K562 (cell line): ENCODE measurements around the gene ZFP57. TPM values are rescaled to one million over a fixed set of nuclear protein-coding genes. Genes with fewer than 3 reads are reported as not detected.

Experiments used
- ATAC-seq: fragments of 200-7000 bp; cut with Tn5 transposase; 3 replicates; pipeline ENCODE4 v1.9.1; 2020; ENCODE audit warnings: moderate library complexity
- BruUV-seq: library from RNA; stranded (reverse); fragments of 400-500 nt; replicated peaks from 2 replicates; lab custom pipeline; 2021; lab: Mats Ljungman, UMichigan
- CTCF ChIA-PET: fragments of 300-600 bp; formaldehyde crosslinking; extraction: SDS; loops from one replicate; lab custom pipeline; 2021; ENCODE audit warnings: low intra/inter-chr PET ratio; lab: Yijun Ruan, JAX
- POLR2A ChIA-PET: fragments of 300-600, 350-650 bp; sonication (Branson Sonifier 250); formaldehyde crosslinking; extraction: SDS; loops from one replicate; lab custom pipeline; 2021; ENCODE audit warnings: antibody characterized with exemption, inconsistent platforms; lab: Yijun Ruan, JAX
- DNase-seq, 4 experiments: peaks; one replicate each; pipeline versions ENCODE4 v3.0.0 to v3.0.0-alpha.2; 2011 to 2018; ENCODE audit warnings: low spot score in 3 of 4, mixed read lengths in 3 of 4; ENCODE audit errors: extremely low read depth in 1 of 4
- FAIRE-seq: peaks from 2 replicates; lab custom pipeline; 2011; peaks lifted over from hg19 to GRCh38; lab: Jason Lieb, UNC
- H2AFZ ChIP-seq: 2 replicates; pipeline ENCODE4 v1.6.0; 2011; ENCODE audit warnings: low read depth, low read length, control low read depth, inconsistent platforms
- H3K27ac ChIP-seq: fragments of 200-600 bp; 3 replicates; pipeline ENCODE4 v1.8.0; 2011; ENCODE audit warnings: low read depth, mild to moderate bottlenecking, control low read depth, inconsistent platforms, low read length, moderate library complexity, mixed read lengths; ENCODE audit errors: extremely low read depth
- H3K27me3 ChIP-seq, 2 experiments: fragments of 300-600 bp in 1 of 2; 2 replicates in 1 of 2; 3 replicates in 1 of 2; pipeline versions ENCODE4 v1.6.0 to v1.8.0; 2011; ENCODE audit warnings: inconsistent platforms in 2 of 2, low read length in 2 of 2, mild to moderate bottlenecking in 1 of 2, mixed read lengths in 1 of 2, moderate library complexity in 1 of 2; ENCODE audit not compliant: control insufficient read depth in 2 of 2, insufficient read depth in 2 of 2
- H3K36me3 ChIP-seq: fragments of 300-600 bp; 3 replicates; pipeline ENCODE4 v1.8.0; 2011; ENCODE audit warnings: mild to moderate bottlenecking, low read length, inconsistent platforms; ENCODE audit not compliant: control insufficient read depth, insufficient read depth
- H3K4me1 ChIP-seq, 2 experiments: fragments of 200-600 bp in 1 of 2; replicated peaks in 1 of 2; 2 replicates in 1 of 2; 3 replicates in 1 of 2; pipeline versions ENCODE4 v1.5.1 to v1.8.0; 2011; ENCODE audit warnings: inconsistent platforms in 2 of 2, low read length in 2 of 2, mild to moderate bottlenecking in 1 of 2, mixed read lengths in 1 of 2, moderate library complexity in 1 of 2; ENCODE audit not compliant: control insufficient read depth in 2 of 2, insufficient read depth in 2 of 2
- H3K4me2 ChIP-seq: 2 replicates; pipeline ENCODE4 v1.6.1; 2011; ENCODE audit warnings: low read length, control low read depth, inconsistent platforms, mixed read lengths; ENCODE audit not compliant: insufficient read depth
- H3K4me3 ChIP-seq: fragments of 200-600 bp; sonication (generic), shearing (Covaris generic); 2 replicates; pipeline ENCODE4 v1.5.1; 2016; ENCODE audit warnings: control low read depth, inconsistent platforms
- H3K79me2 ChIP-seq: fragments of 200-600 bp; 3 replicates; pipeline ENCODE4 v1.8.0; 2011; ENCODE audit warnings: low read length, inconsistent platforms; ENCODE audit not compliant: control insufficient read depth, insufficient read depth
- H3K9ac ChIP-seq, 2 experiments: 2 replicates each; pipeline versions ENCODE4 v1.6.0 to v1.6.1; 2011; ENCODE audit warnings: low read depth in 2 of 2, low read length in 2 of 2, control low read depth in 1 of 2, inconsistent platforms in 1 of 2, mild to moderate bottlenecking in 1 of 2, mixed read lengths in 1 of 2; ENCODE audit not compliant: insufficient read depth in 1 of 2
- H3K9me1 ChIP-seq: one replicate; pipeline ENCODE4 v1.6.0; 2011; ENCODE audit warnings: inconsistent platforms, mild to moderate bottlenecking, low read length, moderate library complexity; ENCODE audit not compliant: control insufficient read depth, insufficient read depth
- H3K9me3 ChIP-seq: replicated peaks from 2 replicates; pipeline ENCODE4 v1.5.1; 2011; ENCODE audit warnings: low read depth, low read length, inconsistent platforms; ENCODE audit not compliant: control insufficient read depth, insufficient read depth
- H4K20me1 ChIP-seq: replicated peaks from 2 replicates; pipeline ENCODE4 v1.6.1; 2011; ENCODE audit warnings: low read length, inconsistent platforms, mixed read lengths; ENCODE audit not compliant: control insufficient read depth, insufficient read depth
- CBX5 ChIP-seq: IDR thresholded peaks from 2 replicates; pipeline ENCODE4 v1.6.1; 2014; ENCODE audit warnings: low read depth, borderline replicate concordance
- DPF2 ChIP-seq: fragments of 450-650 bp; IDR thresholded peaks from 2 replicates; pipeline ENCODE4 v1.6.1; 2016
- ELK3 ChIP-seq: fragments of 450-650 bp; formaldehyde crosslinking; IDR thresholded peaks from 2 replicates; pipeline ENCODE4 v1.4.0; 2020; ENCODE audit warnings: mild to moderate bottlenecking
- HNRNPUL1 ChIP-seq: fragments of 200-400 bp; formaldehyde crosslinking; IDR thresholded peaks from 2 replicates; pipeline ENCODE4 v1.6.1; 2017; ENCODE audit warnings: low read length
- KAT7 ChIP-seq: sonication (generic); formaldehyde crosslinking; IDR thresholded peaks from 2 replicates; pipeline ENCODE4 v1.8.0; 2022; ENCODE audit warnings: missing genetic modification reagents, mild to moderate bottlenecking, borderline replicate concordance
- KDM2B ChIP-seq: fragments of 250-450 bp; sonication (Bioruptor Pico); IDR thresholded peaks from 2 replicates; pipeline ENCODE4 v1.8.0; 2021; ENCODE audit warnings: mild to moderate bottlenecking, moderate library complexity
- MTA2 ChIP-seq: fragments of 450-650 bp; IDR thresholded peaks from 2 replicates; pipeline ENCODE4 v1.6.1; 2016; ENCODE audit warnings: low read depth
- POLR2A ChIP-seq: fragments of 450-650 bp; conservative IDR thresholded peaks from 2 replicates; pipeline ENCODE4 v1.6.1; 2016
- THRAP3 ChIP-seq: fragments of 450-650 bp; IDR thresholded peaks from 2 replicates; pipeline ENCODE4 v1.6.1; 2016; ENCODE audit warnings: mild to moderate bottlenecking, inconsistent platforms, borderline replicate concordance
- VEZF1 ChIP-seq: fragments of 200-800 bp; sonication (Bioruptor generic); IDR thresholded peaks from 2 replicates; pipeline ENCODE4 v1.6.1; 2017; ENCODE audit warnings: missing genetic modification characterization, missing compliant biosample characterization
- ZNF12 ChIP-seq: sonication (generic); formaldehyde crosslinking; IDR thresholded peaks from 2 replicates; pipeline ENCODE4 v1.4.0; 2020; ENCODE audit warnings: mild to moderate bottlenecking, missing genetic modification reagents
- ZNF165 ChIP-seq: fragments of 250-450 bp; sonication (Bioruptor Pico); IDR thresholded peaks from 2 replicates; pipeline ENCODE4 v1.4.0; 2020; ENCODE audit warnings: borderline replicate concordance
- ZNF274 ChIP-seq: IDR thresholded peaks from 2 replicates; pipeline ENCODE4 v1.6.1; 2011; ENCODE audit warnings: low read depth, mild to moderate bottlenecking, low read length, moderate library complexity, borderline replicate concordance
- WGBS: fragments of 100-300 bp; shearing (Covaris generic); methylation state at CpG from one replicate; pipeline ENCODE4 v1.1.6; 2016; ENCODE audit warnings: low coverage, mixed read lengths; ENCODE audit not compliant: insufficient coverage; ENCODE audit errors: missing lambda C conversion rate; 5-methylcytosine and 5-hydroxymethylcytosine counted together
- in situ Hi-C: fragments of 300-500 bp; cut with MboI; formaldehyde crosslinking; loops from 4 replicates; pipeline ENCODE4 v1.15.0; 2018; ENCODE audit warnings: inconsistent platforms, mixed read lengths
- intact Hi-C: fragments of 100-400 bp; cut with micrococcal nuclease; formaldehyde crosslinking; loops from 2 replicates; pipeline ENCODE4 v1.14.2; 2022
- polyA plus RNA-seq, 8 experiments: library from polyadenylated mRNA; depleted of rRNA in 4 of 8; stranded (reverse) in 5 of 8; unstranded in 3 of 8; fragments of >200 nt; fragmentation: Nextera tagmentation in 2 of 8; fragmentation: Illumina TruSeq in 1 of 8; extraction: Ambion mirVana in 2 of 8; extraction: Trizol in 1 of 8; gene quantifications; 2 replicates each; pipeline versions ENCODE4 v1.2.1 to v1.2.3, GENCODE V29; 2011 to 2014; ENCODE audit warnings: inconsistent platforms in 1 of 8, missing spikeins in 1 of 8
- total RNA-seq, 7 experiments: library from RNA; depleted of rRNA in 6 of 7; stranded (reverse); fragments of >200 nt in 6 of 7; fragmentation: Illumina TruSeq in 2 of 7; extraction: Trizol in 2 of 7; gene quantifications; 2 replicates each; pipeline versions ENCODE4 v1.2.1 to v1.2.3, GENCODE V29; 2011 to 2021; ENCODE audit warnings: low replicate concordance in 1 of 7
- TF ChIP-seq, protein P1 (sequence below): IDR thresholded peaks from 2 replicates; pipeline ENCODE4 v1.6.1; 2016; ENCODE audit warnings: missing genetic modification characterization, missing compliant biosample characterization
- TF ChIP-seq, protein P2 (sequence below), 2 experiments: fragments of 450-650 bp; IDR thresholded peaks; 2 replicates each; pipeline ENCODE4 v1.6.1; 2016

The ZFP57 gene
- total and polyA plus RNA-seq, 9 of the 15 experiments (the other 6 are each of a cell fraction or from before 2014, with no cell fraction given) = 0.04 to 0.28 (median 0.13) TPM

GRCh38 chr6:29649701-29650673 is 31.0 kb downstream of the ZFP57 start:
- Histone ChIP-seq H4K20me1 (no peaks in the 10 kb centered on the region), H3K79me2 (no peaks in the 10 kb centered on the region), H3K9me1 (no peaks in the 10 kb centered on the region), H3K27me3 (peaks cover 1 to 10% of the 10 kb centered on the region in 2 experiments; a peak in 2 of 5 replicates), H3K9ac (peak overlapping the region; percentile 62 to 81; a peak in 3 of 4 replicates), H3K27ac (peak overlapping the region; percentile 71), H3K4me1 (peaks cover 0 to 3% of the 10 kb centered on the region in 2 experiments; a peak in 2 of 5 replicates), H3K4me2 (peak overlapping the region; percentile 94), H3K36me3 (no peaks in the 10 kb centered on the region), H2AFZ (peak overlapping the region; percentile 100), H3K4me3 (peak overlapping the region; percentile 33), H3K9me3 (no peaks in the 10 kb centered on the region)
- POLR2A ChIA-PET = interaction anchor here (0.6 to 1.6 kb wide), 12 partner anchors 8 to 1952 kb away, joined by 3 to 6 read pairs (median 4); partner anchors contain the start of gene GABBR1
- TSS peak; percentile 93 for BruUV-seq
- DNase-seq (peak; percentile 94 to 99 (median 96)), ATAC-seq (peak; percentile 99), FAIRE-seq (peak; percentile 100)
- WGBS = 5% methylated on average over 32 of the region's 33 CpGs
- in situ Hi-C loops = no loop called here
- intact Hi-C loops = loop anchor here (1.0 to 10.0 kb wide), 5 partner anchors 17 to 213 kb away; partner anchors contain the start of genes GABBR1, HLA-G and OR10C1
- CTCF ChIA-PET = interaction anchor here (0.7 to 1.3 kb wide), 7 partner anchors 19 to 364 kb away, joined by 3 to 4 read pairs (median 3); no protein-coding TSS in a partner anchor
- no peak for TF ChIP-seq MTA2
- TF ChIP-seq HNRNPUL1 = no peak
- peak; percentile 71 for TF ChIP-seq POLR2A
- no peak for TF ChIP-seq CBX5
- TF ChIP-seq, protein P1, sequence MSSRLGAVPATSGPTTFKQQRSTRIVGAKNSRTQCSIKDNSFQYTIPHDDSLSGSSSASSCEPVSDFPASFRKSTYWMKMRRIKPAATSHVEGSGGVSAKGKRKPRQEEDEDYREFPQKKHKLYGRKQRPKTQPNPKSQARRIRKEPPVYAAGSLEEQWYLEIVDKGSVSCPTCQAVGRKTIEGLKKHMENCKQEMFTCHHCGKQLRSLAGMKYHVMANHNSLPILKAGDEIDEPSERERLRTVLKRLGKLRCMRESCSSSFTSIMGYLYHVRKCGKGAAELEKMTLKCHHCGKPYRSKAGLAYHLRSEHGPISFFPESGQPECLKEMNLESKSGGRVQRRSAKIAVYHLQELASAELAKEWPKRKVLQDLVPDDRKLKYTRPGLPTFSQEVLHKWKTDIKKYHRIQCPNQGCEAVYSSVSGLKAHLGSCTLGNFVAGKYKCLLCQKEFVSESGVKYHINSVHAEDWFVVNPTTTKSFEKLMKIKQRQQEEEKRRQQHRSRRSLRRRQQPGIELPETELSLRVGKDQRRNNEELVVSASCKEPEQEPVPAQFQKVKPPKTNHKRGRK = no peak
- no peak for TF ChIP-seq ELK3 (CRISPR knock-in tag)
- no peak for TF ChIP-seq KAT7 (CRISPR knock-in tag)
- no peak for TF ChIP-seq KDM2B (CRISPR knock-in tag)
- peak; percentile 39 for TF ChIP-seq VEZF1 (CRISPR knock-in tag)
- TF ChIP-seq ZNF274 = no peak
- TF ChIP-seq ZNF165 = 0 out of 2 replicates have a peak, but pooled peaks have one; percentile 25
- TF ChIP-seq, protein P2, sequence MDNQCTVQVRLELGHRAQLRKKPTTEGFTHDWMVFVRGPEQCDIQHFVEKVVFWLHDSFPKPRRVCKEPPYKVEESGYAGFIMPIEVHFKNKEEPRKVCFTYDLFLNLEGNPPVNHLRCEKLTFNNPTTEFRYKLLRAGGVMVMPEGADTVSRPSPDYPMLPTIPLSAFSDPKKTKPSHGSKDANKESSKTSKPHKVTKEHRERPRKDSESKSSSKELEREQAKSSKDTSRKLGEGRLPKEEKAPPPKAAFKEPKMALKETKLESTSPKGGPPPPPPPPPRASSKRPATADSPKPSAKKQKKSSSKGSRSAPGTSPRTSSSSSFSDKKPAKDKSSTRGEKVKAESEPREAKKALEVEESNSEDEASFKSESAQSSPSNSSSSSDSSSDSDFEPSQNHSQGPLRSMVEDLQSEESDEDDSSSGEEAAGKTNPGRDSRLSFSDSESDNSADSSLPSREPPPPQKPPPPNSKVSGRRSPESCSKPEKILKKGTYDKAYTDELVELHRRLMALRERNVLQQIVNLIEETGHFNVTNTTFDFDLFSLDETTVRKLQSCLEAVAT (IDR thresholded peaks at IDR 0.05) = 0 out of 4 replicates have a peak, but pooled peaks of 1 of the 2 experiments have one; percentile 38
- no peak for TF ChIP-seq THRAP3
- peak; percentile 36 for TF ChIP-seq DPF2
- TF ChIP-seq ZNF12 (CRISPR knock-in tag) = no peak
